ENCODE data around the gene PNN.
"Not testable (repeated sequence)": the region's sequence is repeated elsewhere in the genome, so short reads cannot be mapped to it uniquely, and the experiment has no call there.

PNN gene

GRCh38 chr14:39181693-39182047 lies 6.6 kb downstream of the PNN start:
- TF ChIP-seq, protein P1, sequence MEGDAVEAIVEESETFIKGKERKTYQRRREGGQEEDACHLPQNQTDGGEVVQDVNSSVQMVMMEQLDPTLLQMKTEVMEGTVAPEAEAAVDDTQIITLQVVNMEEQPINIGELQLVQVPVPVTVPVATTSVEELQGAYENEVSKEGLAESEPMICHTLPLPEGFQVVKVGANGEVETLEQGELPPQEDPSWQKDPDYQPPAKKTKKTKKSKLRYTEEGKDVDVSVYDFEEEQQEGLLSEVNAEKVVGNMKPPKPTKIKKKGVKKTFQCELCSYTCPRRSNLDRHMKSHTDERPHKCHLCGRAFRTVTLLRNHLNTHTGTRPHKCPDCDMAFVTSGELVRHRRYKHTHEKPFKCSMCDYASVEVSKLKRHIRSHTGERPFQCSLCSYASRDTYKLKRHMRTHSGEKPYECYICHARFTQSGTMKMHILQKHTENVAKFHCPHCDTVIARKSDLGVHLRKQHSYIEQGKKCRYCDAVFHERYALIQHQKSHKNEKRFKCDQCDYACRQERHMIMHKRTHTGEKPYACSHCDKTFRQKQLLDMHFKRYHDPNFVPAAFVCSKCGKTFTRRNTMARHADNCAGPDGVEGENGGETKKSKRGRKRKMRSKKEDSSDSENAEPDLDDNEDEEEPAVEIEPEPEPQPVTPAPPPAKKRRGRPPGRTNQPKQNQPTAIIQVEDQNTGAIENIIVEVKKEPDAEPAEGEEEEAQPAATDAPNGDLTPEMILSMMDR (IDR thresholded peaks at IDR 0.05; ENCODE audit: low read depth, low read length, missing control alignments): no peak
- DNase-seq (ENCODE audit: low read depth): no peak
- no peak overlapping the region for H3K4me3 ChIP-seq (ENCODE audit: low read depth, low read length)

DNA sequence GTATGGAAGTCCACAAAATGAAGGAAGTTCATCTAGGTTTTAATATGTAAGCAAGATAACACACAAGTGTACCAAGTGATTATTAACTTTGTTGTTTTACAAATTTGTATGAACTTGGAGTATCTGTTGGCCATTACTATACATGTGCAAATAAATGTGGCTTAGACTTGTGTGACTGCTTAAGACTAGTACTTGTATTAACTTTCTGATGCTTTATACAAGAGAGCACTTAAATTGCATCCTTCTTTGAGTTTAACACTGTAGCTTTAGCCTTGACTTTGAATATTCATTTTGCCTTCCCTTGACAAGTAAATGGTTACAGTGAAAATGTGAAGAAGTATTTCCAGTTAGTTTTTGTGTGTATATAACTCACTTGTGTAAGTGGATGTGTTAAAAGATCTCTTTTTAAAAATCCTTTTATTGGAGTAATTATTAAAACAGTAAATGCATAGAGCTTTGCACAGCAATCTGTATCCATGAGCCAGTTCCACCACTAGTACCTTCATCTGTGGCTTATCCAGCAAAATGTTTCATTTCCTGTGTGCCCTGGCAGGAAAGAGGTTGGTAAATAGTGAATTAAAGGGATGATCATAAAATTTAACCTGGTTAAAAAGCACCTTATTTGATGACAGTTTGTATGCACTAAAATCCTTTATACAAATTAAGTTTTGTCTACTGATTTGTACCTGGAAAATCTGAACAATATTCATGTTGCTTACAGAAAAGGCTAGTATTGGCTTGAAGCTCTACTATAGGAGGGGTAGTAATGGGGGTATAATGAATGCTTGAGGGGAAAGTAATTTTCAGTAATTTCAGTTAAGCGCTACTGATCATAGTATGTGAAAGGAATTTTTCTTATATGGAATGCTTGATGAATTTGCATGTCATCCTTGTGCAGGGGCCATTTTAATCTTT lies 8.0 kb downstream of the PNN start:
- H3K4me3 ChIP-seq (ENCODE audit: low read depth, low read length): no peak overlapping the region
- DNase-seq (ENCODE audit: low read depth): no peak
- TF ChIP-seq, protein P1 (IDR thresholded peaks at IDR 0.05; ENCODE audit: low read depth, low read length, missing control alignments): no peak

GRCh38 chr14:39183685-39184003 lies 8.6 kb downstream of the PNN start:
- H3K4me3 ChIP-seq (ENCODE audit: low read depth, low read length); DNase-seq (ENCODE audit: low read depth): not testable (repeated sequence)

GRCh38 chr14:39184628-39185255 lies 9.7 kb downstream of the PNN start:
- H3K4me3 ChIP-seq (ENCODE audit: low read depth, low read length): no peak overlapping the region
- DNase-seq (ENCODE audit: low read depth): no peak
- TF ChIP-seq, protein P1 (IDR thresholded peaks at IDR 0.05; ENCODE audit: low read depth, low read length, missing control alignments): no peak

GRCh38 chr14:39185256-39186049 lies 10.4 kb downstream of the PNN start:
- no peak for DNase-seq (ENCODE audit: low read depth)
- TF ChIP-seq, protein P1 (IDR thresholded peaks at IDR 0.05; ENCODE audit: low read depth, low read length, missing control alignments): no peak
- H3K4me3 ChIP-seq (ENCODE audit: low read depth, low read length): no peak overlapping the region

DNA sequence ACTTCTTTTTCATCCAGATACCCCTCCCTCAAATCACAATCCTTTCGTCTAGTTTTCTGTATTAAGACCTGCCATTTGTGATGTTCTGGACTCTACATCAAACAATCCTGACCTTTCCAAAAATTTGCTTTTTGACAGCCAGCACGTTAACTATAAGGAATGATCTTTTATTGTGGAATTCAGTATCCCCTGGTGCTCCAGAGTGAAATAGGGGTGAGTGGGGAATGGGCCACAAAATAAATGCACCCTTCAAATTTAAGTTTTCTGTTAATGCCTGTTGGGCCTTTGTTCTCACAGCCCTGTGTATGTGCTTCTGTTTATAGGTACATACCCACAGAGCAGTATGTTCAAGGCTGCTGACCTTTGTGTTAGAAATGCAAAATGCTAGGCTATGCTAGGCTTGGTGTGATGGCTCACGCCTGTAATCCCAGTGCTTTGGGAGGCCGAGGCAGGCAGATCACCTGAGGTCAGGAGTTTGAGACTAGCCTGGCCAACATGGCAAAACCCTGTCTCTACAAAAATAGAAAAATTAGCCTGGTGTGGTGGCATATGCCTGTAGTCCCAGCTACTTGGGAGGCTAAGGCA lies 12.0 kb downstream of the PNN start:
- DNase-seq (ENCODE audit: low read depth): no peak
- no peak overlapping the region for H3K4me3 ChIP-seq (ENCODE audit: low read depth, low read length)
- TF ChIP-seq, protein P1 (IDR thresholded peaks at IDR 0.05; ENCODE audit: low read depth, low read length, missing control alignments): no peak
